RPMI8226 (cell line): ENCODE results near the gene BLOC1S3.
A peak's percentile ranks its signal among the peaks of the same experiment; 100 is the strongest.

Source experiments
- DNase-seq: peaks from one replicate; pipeline ENCODE4 v3.0.0-alpha.2; 2015

Gene BLOC1S3

GRCh38 chr19:45178262-45179071 is at the start of gene BLOC1S3:
Gene BLOC1S3 (plus strand): TSS chr19:45178784. CDS start chr19:45179297, 513 bp downstream.
- peak; percentile 98 for DNase-seq

GRCh38 chr19:45128806-45129205 is 49.8 kb upstream of the BLOC1S3 start:
- no peak for DNase-seq

GRCh38 chr19:45130236-45130635 is 48.3 kb upstream of the BLOC1S3 start:
- no peak for DNase-seq

GRCh38 chr19:45130888-45131615 is 47.5 kb upstream of the BLOC1S3 start:
- peak; percentile 31 for DNase-seq

- no peak for DNase-seq
These were observed 44.9 kb upstream of the BLOC1S3 start for GRCh38 chr19:45133661-45134060.

- no peak for DNase-seq
These were observed 43.3 kb upstream of the BLOC1S3 start for GRCh38 chr19:45135176-45135885.

GRCh38 chr19:45136507-45137178 is 41.9 kb upstream of the BLOC1S3 start:
- peak; percentile 59 for DNase-seq

- peak; percentile 81 for DNase-seq
These were observed 41.3 kb upstream of the BLOC1S3 start for GRCh38 chr19:45137179-45137761.

- no peak for DNase-seq
These were observed 40.3 kb upstream of the BLOC1S3 start for GRCh38 chr19:45138303-45138751.

GRCh38 chr19:45139286-45140143 is 39.1 kb upstream of the BLOC1S3 start:
- no peak for DNase-seq

GRCh38 chr19:45140144-45140503 is 38.5 kb upstream of the BLOC1S3 start:
- DNase-seq: no peak

GRCh38 chr19:45140533-45140932 is 38.1 kb upstream of the BLOC1S3 start:
- no peak for DNase-seq

GRCh38 chr19:45141203-45141900 is 37.2 kb upstream of the BLOC1S3 start:
- DNase-seq: no peak

- DNase-seq: no peak
These were observed 36.4 kb upstream of the BLOC1S3 start for GRCh38 chr19:45142016-45142725.

- DNase-seq: no peak
These were observed 35.9 kb upstream of the BLOC1S3 start for GRCh38 chr19:45142726-45143110.

- no peak for DNase-seq
These were observed 33.9 kb upstream of the BLOC1S3 start for GRCh38 chr19:45144431-45145269.

- DNase-seq: no peak
These were observed 33.1 kb upstream of the BLOC1S3 start for GRCh38 chr19:45145270-45146189.

- DNase-seq: no peak
These were observed 32.3 kb upstream of the BLOC1S3 start for GRCh38 chr19:45146251-45146650.
